Colonic mucosa (tissue), 4 donors: ENCODE data around the gene KRT28. TPM values are rescaled to one million over a fixed set of nuclear protein-coding genes. Genes with fewer than 3 reads are reported as not detected.

Experiments
- DNase-seq: peaks from one replicate; pipeline ENCODE4 v3.0.0-alpha.2; 2020
- H3K27ac ChIP-seq: fragments of 200-600 bp; one replicate; pipeline ENCODE4 v1.8.0; 2021
- H3K27me3 ChIP-seq: fragments of 200-600 bp; one replicate; pipeline ENCODE4 v1.8.0; 2021
- H3K36me3 ChIP-seq: fragments of 200-600 bp; one replicate; pipeline ENCODE4 v1.8.0; 2021
- H3K4me1 ChIP-seq: fragments of 200-600 bp; one replicate; pipeline ENCODE4 v1.8.0; 2021; ENCODE audit warnings: mild to moderate bottlenecking
- H3K4me3 ChIP-seq: fragments of 200-600 bp; one replicate; pipeline ENCODE4 v1.8.0; 2021
- H3K9ac ChIP-seq, 2 donors: one replicate each; pipeline ENCODE4 v1.7.0; 2013; ENCODE audit warnings: control low read depth in 2 of 2, low read depth in 2 of 2, low read length in 2 of 2
- H3K9me3 ChIP-seq: fragments of 200-600 bp; one replicate; pipeline ENCODE4 v1.8.0; 2021
- CTCF ChIP-seq: fragments of 200-600 bp; IDR thresholded peaks from one replicate; pipeline ENCODE4 v1.8.0; 2022; ENCODE audit warnings: antibody characterized with exemption, mild to moderate bottlenecking
- intact Hi-C: fragments of 100-400 bp; cut with DNase I; formaldehyde crosslinking; loops from one replicate; pipeline ENCODE4 v1.14.1; 2022
- total RNA-seq, 2 donors: library from RNA; stranded (reverse); fragmentation: NEBNext Ultra II Directional in 1 of 2; extraction: Animal tissue kit (Norgen Biotek cat#: 25700) in 1 of 2; gene quantifications; one replicate each; pipeline ENCODE4 v1.2.1, GENCODE V29; 2021
- donor health status: healthy.
- donor health status: DM: no; HTN: no; CAD: no.
- donor health status: DM: no; HTN: no; CAD: no.

KRT28 gene
- total RNA-seq, 2 donors from 2014 or later = not detected

GRCh38 chr17:40765657-40766056 lies 34.1 kb downstream of the KRT28 start:
- Histone ChIP-seq H3K9me3 (no peaks in the 10 kb centered on the region), H3K9ac (no peak overlapping the region), H3K27ac (no peak overlapping the region), H3K4me3 (no peak overlapping the region), H3K4me1 (no peaks in the 10 kb centered on the region), H3K36me3 (no peaks in the 10 kb centered on the region), H3K27me3 (no peaks in the 10 kb centered on the region)
- TF ChIP-seq CTCF = no peak
- DNase-seq = no peak
- intact Hi-C loops = no loop called here

GRCh38 chr17:40763752-40764151 lies 36.0 kb downstream of the KRT28 start:
- H3K27ac ChIP-seq = no peak overlapping the region
- H3K36me3 ChIP-seq = no peaks in the 10 kb centered on the region
- no peaks in the 10 kb centered on the region for H3K9me3 ChIP-seq
- no peak overlapping the region for H3K9ac ChIP-seq
- H3K27me3 ChIP-seq = no peaks in the 10 kb centered on the region
- no peaks in the 10 kb centered on the region for H3K4me1 ChIP-seq
- no peak overlapping the region for H3K4me3 ChIP-seq
- no peak for TF ChIP-seq CTCF
- intact Hi-C loops = no loop called here
- DNase-seq = no peak

GRCh38 chr17:40760105-40761016 lies 39.4 kb downstream of the KRT28 start:
- no peak overlapping the region for H3K9ac ChIP-seq
- no peaks in the 10 kb centered on the region for H3K27me3 ChIP-seq
- DNase-seq = no peak
- intact Hi-C loops = no loop called here
- no peak overlapping the region for H3K27ac ChIP-seq
- H3K9me3 ChIP-seq = no peaks in the 10 kb centered on the region
- no peaks in the 10 kb centered on the region for H3K36me3 ChIP-seq
- no peak for TF ChIP-seq CTCF
- H3K4me3 ChIP-seq = no peak overlapping the region
- no peaks in the 10 kb centered on the region for H3K4me1 ChIP-seq

- intact Hi-C loops = no loop called here
- TF ChIP-seq CTCF = no peak
- DNase-seq = no peak
- Histone ChIP-seq H3K36me3 (no peaks in the 10 kb centered on the region), H3K4me3 (no peak within 1 kb of the TSS), H3K4me1 (no peaks in the 10 kb centered on the region), H3K27ac (no peak within 1 kb of the TSS), H3K9ac (no peak within 1 kb of the TSS), H3K9me3 (no peaks in the 10 kb centered on the region), H3K27me3 (no peaks in the 10 kb centered on the region)
Measured at GRCh38 chr17:40755231-40755630, 44.5 kb downstream of the KRT28 start, which contains the start of gene KRT25. Gene KRT25 (minus strand): TSS chr17:40755331. CDS start chr17:40755271, 60 bp downstream.

- H3K4me3 ChIP-seq = no peak overlapping the region
- DNase-seq = no peak
- intact Hi-C loops = no loop called here
- no peaks in the 10 kb centered on the region for H3K9me3 ChIP-seq
- no peaks in the 10 kb centered on the region for H3K27me3 ChIP-seq
- no peaks in the 10 kb centered on the region for H3K4me1 ChIP-seq
- TF ChIP-seq CTCF = no peak
- no peak overlapping the region for H3K27ac ChIP-seq
- no peak overlapping the region for H3K9ac ChIP-seq
- H3K36me3 ChIP-seq = no peaks in the 10 kb centered on the region
Measured at GRCh38 chr17:40753804-40754203, 46.0 kb downstream of the KRT28 start.
